Measurements from ENCODE around the gene RNFT2. TPM values are rescaled to one million over a fixed set of nuclear protein-coding genes. Genes with fewer than 3 reads are reported as not detected.

RNFT2 gene
- total RNA-seq, 2 experiments from 2014 or later: 15.8 to 15.9 TPM

DNA sequence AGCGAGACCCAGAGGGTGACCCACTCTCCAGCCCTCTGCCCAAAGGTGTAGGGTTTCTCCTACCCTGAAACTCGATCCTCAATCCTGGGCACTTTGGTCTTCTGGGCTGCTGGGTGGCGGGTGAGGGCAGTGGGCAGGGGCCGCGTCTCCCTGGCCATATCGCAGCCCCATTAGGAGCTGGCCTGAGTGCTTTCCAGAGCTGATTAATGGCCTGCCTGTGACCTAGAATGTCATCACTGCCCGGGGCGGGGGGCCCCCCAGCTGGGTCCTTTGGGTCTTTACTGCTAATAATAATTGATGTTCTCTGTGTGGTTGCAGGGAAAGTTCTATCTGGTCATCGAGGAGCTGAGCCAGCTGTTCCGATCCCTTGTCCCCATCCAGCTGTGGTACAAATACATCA is 95.4 kb downstream of the RNFT2 start:
- no peaks in the 10 kb centered on the region for H3K4me1 Mint-ChIP-seq (ENCODE audit: low read depth)
- H3K4me3 Mint-ChIP-seq: no peak overlapping the region
- intact Hi-C loops (cut with micrococcal nuclease): no loop called here
- POLR2A ChIA-PET: no interaction called here
- CTCF ChIA-PET: no interaction called here
- DNase-seq: no peak
- H3K27ac Mint-ChIP-seq: no peak overlapping the region
- H3K27me3 Mint-ChIP-seq: no peaks in the 10 kb centered on the region
- peaks cover 3% of the 10 kb centered on the region for H3K9me3 Mint-ChIP-seq
- peaks cover 7% of the 10 kb centered on the region for H3K36me3 Mint-ChIP-seq

DNA sequence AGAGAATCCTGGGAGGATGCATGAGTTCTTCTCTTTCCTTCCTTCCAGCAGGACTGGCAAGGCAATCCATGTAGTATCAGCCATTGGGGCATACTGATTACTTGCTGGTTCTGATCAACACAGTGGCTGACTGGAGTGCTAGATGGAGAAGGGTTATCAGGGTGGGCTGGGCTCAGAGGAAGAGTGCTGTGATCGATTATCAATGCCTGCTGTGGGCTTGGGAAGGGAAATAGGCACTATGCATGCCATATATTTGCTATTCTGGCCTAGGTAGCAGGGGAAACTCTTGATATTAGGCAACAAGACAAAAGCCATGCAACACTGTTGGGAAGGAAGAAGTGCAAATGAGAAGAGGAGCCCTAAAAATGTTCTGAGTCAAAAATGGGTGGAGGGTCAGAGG is 97.4 kb downstream of the RNFT2 start:
- H3K36me3 Mint-ChIP-seq: peaks cover 7% of the 10 kb centered on the region
- H3K27me3 Mint-ChIP-seq: no peaks in the 10 kb centered on the region
- intact Hi-C loops (cut with micrococcal nuclease): no loop called here
- no peaks in the 10 kb centered on the region for H3K4me1 Mint-ChIP-seq (ENCODE audit: low read depth)
- ChIA-PET POLR2A (no interaction called here), CTCF (no interaction called here)
- no peak for DNase-seq
- no peak overlapping the region for H3K4me3 Mint-ChIP-seq
- H3K27ac Mint-ChIP-seq: no peak overlapping the region
- H3K9me3 Mint-ChIP-seq: peaks cover 3% of the 10 kb centered on the region

DNA sequence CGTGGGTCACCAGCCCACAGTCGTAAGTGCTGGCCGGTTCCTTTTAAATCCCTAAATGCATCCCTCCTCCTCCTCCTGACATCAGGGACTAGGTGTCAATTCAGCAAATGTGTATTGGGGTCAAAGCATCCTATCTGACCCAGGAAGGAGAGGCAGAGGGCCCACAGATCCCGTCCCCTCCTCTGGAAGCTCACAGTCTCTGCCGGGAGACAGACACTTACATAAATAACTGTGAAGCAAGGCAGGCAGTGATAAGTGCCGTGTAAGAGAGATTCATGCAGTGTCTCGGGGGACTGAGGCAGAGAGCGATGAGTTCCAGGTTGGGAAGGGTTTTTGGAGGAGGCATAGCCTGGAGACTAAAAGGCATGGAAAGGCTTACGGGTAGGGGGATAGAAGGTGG is 99.0 kb downstream of the RNFT2 start:
- Mint-ChIP-seq H3K27ac (no peak overlapping the region), H3K27me3 (no peaks in the 10 kb centered on the region), H3K4me3 (no peak overlapping the region), H3K9me3 (peaks cover 3% of the 10 kb centered on the region), H3K36me3 (peaks cover 7% of the 10 kb centered on the region), H3K4me1 (ENCODE audit: low read depth) (no peaks in the 10 kb centered on the region)
- CTCF ChIA-PET: no interaction called here
- POLR2A ChIA-PET: no interaction called here
- intact Hi-C loops (cut with micrococcal nuclease): no loop called here
- DNase-seq: no peak

DNA sequence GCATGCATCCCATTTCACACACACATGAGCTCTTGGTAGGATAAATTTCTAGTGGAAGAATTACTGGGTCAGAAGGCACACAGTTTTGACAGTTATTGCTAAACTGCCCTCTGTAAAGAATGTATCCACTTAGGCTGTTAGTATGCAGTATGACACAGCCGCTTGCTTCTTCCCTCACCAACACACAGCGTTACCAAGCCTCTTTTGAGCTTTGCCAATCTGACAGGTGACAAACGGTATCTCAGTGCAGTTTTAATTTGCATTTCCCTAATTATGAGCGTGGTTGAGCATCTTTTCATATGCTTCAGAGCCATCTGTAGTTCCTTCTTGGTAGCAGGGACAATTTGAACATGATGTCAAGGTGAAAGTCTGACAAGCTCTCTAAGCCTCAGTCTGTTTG is 100.2 kb downstream of the RNFT2 start:
- POLR2A ChIA-PET: no interaction called here
- H3K9me3 Mint-ChIP-seq: peaks cover 3% of the 10 kb centered on the region
- no peaks in the 10 kb centered on the region for H3K4me1 Mint-ChIP-seq (ENCODE audit: low read depth)
- H3K27me3 Mint-ChIP-seq: no peaks in the 10 kb centered on the region
- no peak for DNase-seq
- intact Hi-C loops (cut with micrococcal nuclease): no loop called here
- H3K4me3 Mint-ChIP-seq: no peak overlapping the region
- no peak overlapping the region for H3K27ac Mint-ChIP-seq
- CTCF ChIA-PET: interaction anchor here (0.6 to 1.0 kb wide), 2 partner anchors 282 to 1520 kb away, joined by 3 read pairs; no protein-coding TSS in a partner anchor
- H3K36me3 Mint-ChIP-seq: peaks cover 7% of the 10 kb centered on the region

DNA sequence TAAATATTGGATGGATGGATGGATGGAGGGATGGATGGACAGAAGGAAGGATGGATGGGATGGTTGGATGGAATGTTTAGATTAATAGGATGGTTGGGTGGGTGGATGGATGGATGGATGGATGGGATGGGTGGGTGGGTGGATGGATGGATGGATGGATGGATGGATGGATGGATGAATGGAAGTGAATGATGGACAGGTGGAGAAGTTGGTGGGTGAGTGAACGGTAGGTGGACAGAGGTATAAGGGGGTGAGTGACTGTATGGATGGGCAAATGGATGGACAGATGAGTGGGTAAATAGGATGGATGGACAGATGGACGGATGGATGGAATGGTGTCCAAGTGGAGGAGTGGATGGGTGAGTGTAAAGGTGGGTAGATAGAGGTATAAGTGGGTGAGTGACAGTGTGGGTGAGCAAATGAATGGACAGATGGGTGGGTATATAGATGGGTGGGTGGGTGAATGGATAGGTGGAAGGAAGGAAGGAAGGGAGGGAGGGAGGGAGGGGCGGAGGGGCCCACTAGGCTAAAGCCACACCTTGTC is 101.2 kb downstream of the RNFT2 start:
- Mint-ChIP-seq H3K36me3 (peaks cover 7% of the 10 kb centered on the region), H3K4me3 (no peak overlapping the region), H3K27ac (no peak overlapping the region), H3K9me3 (peaks cover 3% of the 10 kb centered on the region), H3K27me3 (no peaks in the 10 kb centered on the region), H3K4me1 (ENCODE audit: low read depth) (no peaks in the 10 kb centered on the region)
- ChIA-PET POLR2A (no interaction called here), CTCF (no interaction called here)
- no peak for DNase-seq
- intact Hi-C loops (cut with micrococcal nuclease): no loop called here

DNA sequence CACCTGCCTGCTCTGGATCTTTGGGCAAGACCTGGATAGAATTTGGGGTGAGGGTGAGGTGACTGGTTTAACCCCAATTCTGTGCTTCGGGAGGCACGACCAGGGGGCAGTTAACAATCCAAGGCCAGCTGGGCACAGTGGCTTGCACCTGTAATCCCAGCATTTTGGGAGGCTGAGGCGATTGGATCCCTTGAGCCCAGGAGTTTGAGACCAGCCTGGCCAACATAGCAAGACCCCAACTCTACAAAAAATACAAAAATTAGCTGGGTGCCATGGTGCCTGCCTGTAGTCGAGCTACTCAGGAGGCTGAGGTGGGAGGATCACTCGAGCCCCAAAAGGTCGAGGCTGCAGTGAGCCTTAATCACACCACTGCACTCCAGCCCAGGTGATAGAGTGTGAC is 105.0 kb downstream of the RNFT2 start:
- H3K4me1 Mint-ChIP-seq (ENCODE audit: low read depth): no peaks in the 10 kb centered on the region

DNA sequence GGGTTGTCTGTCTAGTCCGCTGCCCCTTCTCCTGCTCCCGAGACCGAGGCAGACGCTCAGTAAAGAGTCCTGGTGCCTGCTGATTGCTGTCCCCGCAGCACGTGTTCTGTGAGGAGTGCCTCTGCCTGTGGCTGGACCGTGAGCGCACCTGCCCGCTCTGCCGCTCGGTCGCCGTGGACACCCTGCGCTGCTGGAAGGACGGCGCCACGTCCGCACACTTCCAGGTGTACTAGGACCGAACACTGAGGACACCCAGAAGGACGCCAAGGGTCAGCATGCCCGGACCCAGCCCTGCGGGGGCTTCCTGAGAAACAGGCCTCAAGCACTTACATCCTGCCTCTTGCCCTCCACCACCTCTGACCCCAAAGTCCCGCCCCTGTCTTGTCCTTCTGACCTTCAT is 111.1 kb downstream of the RNFT2 start:
- ChIA-PET CTCF (no interaction called here), POLR2A (no interaction called here)
- no peak overlapping the region for H3K27ac Mint-ChIP-seq
- peaks cover 1% of the 10 kb centered on the region for H3K27me3 Mint-ChIP-seq
- no peaks in the 10 kb centered on the region for H3K9me3 Mint-ChIP-seq
- H3K36me3 Mint-ChIP-seq: no peaks in the 10 kb centered on the region
- H3K4me1 Mint-ChIP-seq (ENCODE audit: low read depth): no peaks in the 10 kb centered on the region
- intact Hi-C loops (cut with micrococcal nuclease): no loop called here
- no peak overlapping the region for H3K4me3 Mint-ChIP-seq
- DNase-seq: no peak

More for the DNA sequence above, 105.0 kb downstream of the RNFT2 start:
- no peak for DNase-seq
- Mint-ChIP-seq H3K27me3 (no peaks in the 10 kb centered on the region), H3K4me3 (no peak overlapping the region), H3K9me3 (peaks cover under 1% of the 10 kb centered on the region), H3K27ac (no peak overlapping the region), H3K36me3 (no peaks in the 10 kb centered on the region)
- intact Hi-C loops (cut with micrococcal nuclease): no loop called here
- POLR2A ChIA-PET: no interaction called here
- CTCF ChIA-PET: interaction anchor here (0.8 kb wide), 1 partner anchor 20 kb away, joined by 3 read pairs; no protein-coding TSS in a partner anchor

DNA sequence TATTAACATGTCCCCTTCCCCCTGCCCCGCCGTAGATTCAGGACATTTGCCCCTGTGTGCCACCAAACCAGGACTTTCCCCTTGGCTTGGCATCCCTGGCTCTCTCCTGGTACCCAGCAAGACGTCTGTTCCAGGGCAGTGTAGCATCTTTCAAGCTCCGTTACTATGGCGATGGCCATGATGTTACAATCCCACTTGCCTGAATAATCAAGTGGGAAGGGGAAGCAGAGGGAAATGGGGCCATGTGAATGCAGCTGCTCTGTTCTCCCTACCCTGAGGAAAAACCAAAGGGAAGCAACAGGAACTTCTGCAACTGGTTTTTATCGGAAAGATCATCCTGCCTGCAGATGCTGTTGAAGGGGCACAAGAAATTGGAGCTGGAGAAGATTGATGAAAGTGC is 114.2 kb downstream of the RNFT2 start:
- Mint-ChIP-seq H3K9me3 (no peaks in the 10 kb centered on the region), H3K36me3 (no peaks in the 10 kb centered on the region), H3K27me3 (peaks cover 5% of the 10 kb centered on the region), H3K4me1 (ENCODE audit: low read depth) (no peaks in the 10 kb centered on the region), H3K27ac (no peak overlapping the region), H3K4me3 (no peak overlapping the region)
- DNase-seq: no peak
- POLR2A ChIA-PET: no interaction called here
- CTCF ChIA-PET: no interaction called here
- intact Hi-C loops (cut with micrococcal nuclease): no loop called here

DNA sequence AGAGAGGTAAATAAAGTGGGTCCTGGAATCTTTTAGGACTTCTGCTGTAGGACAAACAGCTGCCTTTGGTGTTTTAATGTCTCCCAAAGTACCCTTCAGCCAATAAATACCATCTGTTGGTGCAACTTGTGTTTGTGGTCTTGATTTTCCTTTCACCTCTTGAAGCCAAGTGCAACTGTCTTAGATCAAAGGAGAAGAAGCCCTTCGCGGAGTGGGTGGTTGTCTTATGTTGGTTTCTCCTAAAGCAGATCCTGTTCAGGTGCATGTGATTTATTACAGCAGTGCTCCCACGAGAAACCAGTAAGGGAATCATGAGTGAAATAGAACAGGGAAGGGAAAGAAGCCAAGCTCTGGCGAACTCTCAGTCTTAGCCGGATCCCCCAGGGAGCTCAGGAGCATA is 115.4 kb downstream of the RNFT2 start:
- H3K4me1 Mint-ChIP-seq (ENCODE audit: low read depth): no peaks in the 10 kb centered on the region
- CTCF ChIA-PET: no interaction called here
- intact Hi-C loops (cut with micrococcal nuclease): no loop called here
- no peaks in the 10 kb centered on the region for H3K9me3 Mint-ChIP-seq
- DNase-seq: no peak
- POLR2A ChIA-PET: no interaction called here
- peaks cover 13% of the 10 kb centered on the region for H3K27me3 Mint-ChIP-seq
- H3K27ac Mint-ChIP-seq: no peak overlapping the region
- no peaks in the 10 kb centered on the region for H3K36me3 Mint-ChIP-seq
- H3K4me3 Mint-ChIP-seq: no peak overlapping the region

DNA sequence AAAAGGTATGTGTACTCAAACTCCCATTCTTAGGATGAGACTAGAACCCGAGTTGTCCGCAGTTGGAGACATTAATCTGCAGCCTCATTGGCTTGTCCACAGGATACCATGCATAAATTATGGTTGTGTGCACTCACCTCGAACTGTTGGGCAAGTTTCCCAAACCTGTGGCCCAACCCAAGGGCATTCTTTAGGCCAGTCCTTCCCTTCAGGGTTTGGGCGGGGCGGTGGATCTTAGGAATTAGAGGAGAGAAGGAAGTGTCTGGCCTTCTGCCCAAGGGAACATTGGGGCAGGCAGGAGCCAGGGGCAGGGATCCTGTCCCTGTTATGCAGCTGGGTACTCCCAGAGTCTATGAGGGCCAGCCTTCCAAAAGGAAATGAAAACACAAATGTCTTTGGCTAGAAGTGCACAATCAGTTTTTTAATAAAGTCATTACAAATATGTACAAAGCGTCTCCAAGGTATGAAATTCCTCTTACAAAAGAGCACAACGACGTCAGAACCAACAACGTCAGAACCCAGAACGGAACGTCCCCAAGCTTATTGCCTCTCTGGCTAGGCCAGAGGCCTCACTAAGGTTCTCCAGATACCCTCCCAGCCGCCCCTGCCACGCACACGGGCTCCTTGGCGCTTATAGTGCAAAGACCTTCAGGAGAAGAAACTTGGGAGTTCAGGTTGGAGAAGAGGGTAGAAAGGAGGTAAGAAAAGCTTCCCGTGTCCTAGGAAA is 117.8 kb downstream of the RNFT2 start:
- intact Hi-C loops (cut with micrococcal nuclease): no loop called here
- no peak for DNase-seq
- H3K9me3 Mint-ChIP-seq: no peaks in the 10 kb centered on the region
- peaks cover 14% of the 10 kb centered on the region for H3K27me3 Mint-ChIP-seq
- no peak overlapping the region for H3K4me3 Mint-ChIP-seq
- no peaks in the 10 kb centered on the region for H3K36me3 Mint-ChIP-seq
- no peak overlapping the region for H3K27ac Mint-ChIP-seq
- ChIA-PET POLR2A (no interaction called here), CTCF (no interaction called here)
- peaks cover 1% of the 10 kb centered on the region for H3K4me1 Mint-ChIP-seq (ENCODE audit: low read depth)

DNA sequence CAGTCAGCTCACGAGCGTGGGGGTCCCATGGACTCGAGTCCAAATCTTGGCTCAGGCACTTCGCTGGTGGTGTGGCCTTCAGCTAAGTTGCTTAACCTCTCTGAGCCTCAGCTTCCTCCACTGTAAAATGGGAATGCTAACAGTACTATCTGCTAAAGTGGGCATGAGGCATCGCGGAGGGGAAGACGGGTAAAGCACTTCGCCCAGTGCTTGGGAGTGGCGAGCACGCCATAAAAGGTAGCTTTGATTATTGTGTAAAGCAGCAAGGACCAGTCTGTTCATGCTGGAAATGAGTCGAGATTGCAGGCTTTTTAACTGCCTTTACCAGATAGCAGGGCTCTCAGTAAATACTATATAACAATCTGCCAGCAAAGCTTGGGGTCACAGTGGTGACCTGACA is 118.6 kb downstream of the RNFT2 start:
- CTCF ChIA-PET: no interaction called here
- Mint-ChIP-seq H3K9me3 (no peaks in the 10 kb centered on the region), H3K27me3 (peaks cover 14% of the 10 kb centered on the region), H3K27ac (no peak overlapping the region), H3K36me3 (no peaks in the 10 kb centered on the region), H3K4me1 (ENCODE audit: low read depth) (peaks cover 5% of the 10 kb centered on the region), H3K4me3 (no peak overlapping the region)
- DNase-seq: no peak
- intact Hi-C loops (cut with micrococcal nuclease): no loop called here
- POLR2A ChIA-PET: no interaction called here

DNA sequence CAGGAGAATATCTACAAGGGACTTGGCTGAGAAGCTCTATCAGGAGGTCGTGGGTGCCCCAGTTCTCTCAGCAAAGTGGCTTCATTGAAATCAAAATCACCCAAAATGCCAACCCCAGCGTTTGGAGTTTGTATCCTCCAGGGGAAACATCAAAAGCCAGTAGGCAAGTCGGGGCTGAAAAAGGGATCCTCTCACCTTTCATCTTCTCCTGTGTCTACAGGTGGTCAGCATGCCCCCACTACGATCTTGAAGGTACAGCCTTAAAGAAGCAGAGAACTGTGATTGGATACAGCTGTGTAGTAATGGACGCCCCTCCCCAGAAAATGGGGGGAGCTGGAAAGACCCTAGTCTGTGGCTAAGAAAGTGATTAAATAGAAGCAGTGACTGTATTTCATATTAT is 121.0 kb downstream of the RNFT2 start:
- Mint-ChIP-seq H3K4me3 (no peak overlapping the region), H3K27ac (no peak overlapping the region), H3K4me1 (ENCODE audit: low read depth) (peaks cover 6% of the 10 kb centered on the region), H3K36me3 (no peaks in the 10 kb centered on the region), H3K9me3 (no peaks in the 10 kb centered on the region), H3K27me3 (peaks cover 24% of the 10 kb centered on the region)
- no peak for DNase-seq
- intact Hi-C loops (cut with micrococcal nuclease): no loop called here
- ChIA-PET POLR2A (no interaction called here), CTCF (interaction anchor here (1.2 kb wide), 1 partner anchor 167 kb away, joined by 3 read pairs; no protein-coding TSS in a partner anchor)

DNA sequence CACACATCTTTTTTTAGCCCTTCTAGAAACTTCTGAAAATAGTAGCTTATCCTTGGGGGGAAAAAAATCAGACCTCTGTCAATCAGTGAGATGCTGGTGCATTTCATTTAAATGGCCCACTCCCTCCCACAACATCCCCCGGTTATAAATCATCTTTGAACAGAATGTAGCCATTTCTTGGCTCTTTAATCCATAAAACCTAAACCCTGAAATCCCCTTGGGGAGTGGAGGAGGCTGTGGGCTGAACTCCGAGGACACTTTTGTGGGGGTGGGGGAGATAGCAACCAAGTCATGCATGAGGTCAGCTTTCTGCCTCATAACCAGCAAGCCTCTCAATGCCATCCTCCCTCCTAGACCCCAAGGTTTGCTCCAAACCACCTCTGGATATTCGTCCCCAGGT is 122.1 kb downstream of the RNFT2 start:
- no peak overlapping the region for H3K27ac Mint-ChIP-seq
- no peak for DNase-seq
- ChIA-PET POLR2A (no interaction called here), CTCF (no interaction called here)
- intact Hi-C loops (cut with micrococcal nuclease): no loop called here
- H3K27me3 Mint-ChIP-seq: peaks cover 25% of the 10 kb centered on the region
- H3K36me3 Mint-ChIP-seq: no peaks in the 10 kb centered on the region
- no peaks in the 10 kb centered on the region for H3K9me3 Mint-ChIP-seq
- peaks cover 6% of the 10 kb centered on the region for H3K4me1 Mint-ChIP-seq (ENCODE audit: low read depth)
- H3K4me3 Mint-ChIP-seq: no peak overlapping the region

All from activated CD4-positive, alpha-beta memory T cell treated with anti-CD3 and anti-CD28 coated beads for 36 hours (primary cell).